Muscle of back (tissue), 11 donors: ENCODE data around the gene RNF32. TPM values are rescaled to one million over a fixed set of nuclear protein-coding genes. Genes with fewer than 3 reads are reported as not detected.
"Not testable (repeated sequence)": the region's sequence is repeated elsewhere in the genome, so short reads cannot be mapped to it uniquely, and the experiment has no call there.

ENCODE experiments used
- DNase-seq, 3 donors: peaks; one replicate each; pipeline versions ENCODE4 v3.0.0 to v3.0.0-alpha.2; 2013
- polyA plus RNA-seq, 10 donors: library from polyadenylated mRNA; unstranded; fragments of 120-200 nt; gene quantifications; one replicate each; pipeline ENCODE4 v1.2.1, GENCODE V29; 2013; ENCODE audit not compliant: insufficient read length in 10 of 10

RNF32 gene
- polyA plus RNA-seq, 10 donors: 0.94 to 3.5 (median 1.9) TPM

GRCh38 chr7:156675721-156676120, 35.1 kb downstream of the RNF32 start:
- DNase-seq: no peak

GRCh38 chr7:156676263-156676662, 35.7 kb downstream of the RNF32 start:
- DNase-seq: no peak

- no peak for DNase-seq
Measured at GRCh38 chr7:156677374-156678054, 36.9 kb downstream of the RNF32 start.

- no peak for DNase-seq
Measured at GRCh38 chr7:156680281-156680680, 39.7 kb downstream of the RNF32 start.

GRCh38 chr7:156682928-156683327, 42.4 kb downstream of the RNF32 start:
- DNase-seq: no peak

- no peak for DNase-seq
Measured at GRCh38 chr7:156684251-156684650, 43.7 kb downstream of the RNF32 start.

- DNase-seq: no peak
Measured at GRCh38 chr7:156684661-156685060, 44.1 kb downstream of the RNF32 start.

GRCh38 chr7:156691764-156692163, 51.2 kb downstream of the RNF32 start:
- DNase-seq: no peak

- no peak for DNase-seq
Measured at GRCh38 chr7:156692849-156693248, 52.3 kb downstream of the RNF32 start.

GRCh38 chr7:156693627-156694026, 53.1 kb downstream of the RNF32 start:
- DNase-seq: no peak

- DNase-seq: not testable (repeated sequence)
Measured at GRCh38 chr7:156697283-156697682, 56.7 kb downstream of the RNF32 start.

- DNase-seq: not testable (repeated sequence)
Measured at GRCh38 chr7:156698512-156698911, 57.9 kb downstream of the RNF32 start.

- DNase-seq: not testable (repeated sequence)
Measured at GRCh38 chr7:156701787-156702186, 61.2 kb downstream of the RNF32 start.

- DNase-seq: no peak
Measured at GRCh38 chr7:156702399-156702798, 61.8 kb downstream of the RNF32 start.

GRCh38 chr7:156703209-156703608, 62.6 kb downstream of the RNF32 start:
- DNase-seq: no peak

- DNase-seq: no peak
Measured at GRCh38 chr7:156703773-156704482, 63.4 kb downstream of the RNF32 start.

- DNase-seq: no peak
Measured at GRCh38 chr7:156722043-156722826, 81.7 kb downstream of the RNF32 start.

- DNase-seq: no peak
Measured at GRCh38 chr7:156725073-156725472, 84.5 kb downstream of the RNF32 start.

- no peak for DNase-seq
Measured at GRCh38 chr7:156725936-156726335, 85.4 kb downstream of the RNF32 start.
